ENCODE measurements around the gene TCF15. TPM values are rescaled to one million over a fixed set of nuclear protein-coding genes. Genes with fewer than 3 reads are reported as not detected.

TCF15 gene
- total and polyA plus RNA-seq, 2 of the 4 experiments (the other 2 are of a cell fraction): not detected

Other genes starting within 250 kb of the TCF15 start
- gene TRIB3, start 229.5 kb downstream of the TCF15 start, total RNA-seq (2012; rRNA removed): 15.0 and 18.5 TPM in 2 replicates
- 23.2 and 23.4 TPM in 2 replicates for gene TRIB3, start 229.5 kb downstream of the TCF15 start, polyA plus RNA-seq (2012; rRNA removed)
- 29.2 and 29.9 TPM in 2 replicates for gene RBCK1, start 202.0 kb downstream of the TCF15 start, total RNA-seq (2012; rRNA removed)
- 84.2 and 89.4 TPM in 2 replicates for gene RBCK1, start 202.0 kb downstream of the TCF15 start, polyA plus RNA-seq (2012; rRNA removed)
- gene TBC1D20, start 147.8 kb downstream of the TCF15 start, total RNA-seq (2012; rRNA removed): 36.7 and 42.8 TPM in 2 replicates
- gene TBC1D20, start 147.8 kb downstream of the TCF15 start, polyA plus RNA-seq (2012; rRNA removed): 38.2 and 39.1 TPM in 2 replicates
- gene CSNK2A1, start 66.5 kb downstream of the TCF15 start, total RNA-seq (2012; rRNA removed): 151 and 193 TPM in 2 replicates
- gene CSNK2A1, start 66.5 kb downstream of the TCF15 start, polyA plus RNA-seq (2012; rRNA removed): 83.8 and 86.3 TPM in 2 replicates
- gene SRXN1, start 42.9 kb upstream of the TCF15 start, total RNA-seq (2012; rRNA removed): 63.0 and 71.2 TPM in 2 replicates
- 41.1 and 51.2 TPM in 2 replicates for gene SRXN1, start 42.9 kb upstream of the TCF15 start, polyA plus RNA-seq (2012; rRNA removed)
- gene SCRT2, start 65.5 kb upstream of the TCF15 start, total RNA-seq (2012; rRNA removed): not detected in 2 replicates
- gene SCRT2, start 65.5 kb upstream of the TCF15 start, polyA plus RNA-seq (2012; rRNA removed): not detected in 2 replicates
- gene SLC52A3, start 158.2 kb upstream of the TCF15 start, total RNA-seq (2012; rRNA removed): not detected in 2 replicates
- not detected in 2 replicates for gene SLC52A3, start 158.2 kb upstream of the TCF15 start, polyA plus RNA-seq (2012; rRNA removed)
- gene FAM110A, start 223.4 kb upstream of the TCF15 start, total RNA-seq (2012; rRNA removed): 0.36 and 0.56 TPM in 2 replicates
- 3.6 and 4.7 TPM in 2 replicates for gene FAM110A, start 223.4 kb upstream of the TCF15 start, polyA plus RNA-seq (2012; rRNA removed)

Measured in IMR-90 (cell line).